Uterus (tissue), 4 donors: ENCODE data around the gene ACACB. TPM values are rescaled to one million over a fixed set of nuclear protein-coding genes. Genes with fewer than 3 reads are reported as not detected.

Source experiments
- DNase-seq, 2 donors: peaks; one replicate each; pipeline ENCODE4 v3.0.0-alpha.2; 2019 to 2020
- H3K27ac ChIP-seq, 2 donors: fragments of 200-600 bp; sonication (generic); 1 replicate in 1 of 2; 2 replicates in 1 of 2; pipeline ENCODE4 v1.5.1; 2016 to 2018
- H3K27me3 ChIP-seq, 2 donors: fragments of 200-600 bp; sonication (generic); one replicate each; pipeline ENCODE4 v1.5.1; 2018 to 2019; ENCODE audit warnings: control low read depth in 1 of 2
- H3K36me3 ChIP-seq, 2 donors: fragments of 200-600 bp; sonication (generic); one replicate each; pipeline ENCODE4 v1.5.1; 2019; ENCODE audit warnings: control low read depth in 1 of 2
- H3K4me1 ChIP-seq, 2 donors: fragments of 200-600 bp; sonication (generic); one replicate each; pipeline ENCODE4 v1.5.1; 2018 to 2019; ENCODE audit warnings: control low read depth in 1 of 2
- H3K4me3 ChIP-seq, 2 donors: fragments of 200-600 bp; sonication (generic); 1 replicate in 1 of 2; 2 replicates in 1 of 2; pipeline ENCODE4 v1.5.1; 2018 to 2019; ENCODE audit warnings: mild to moderate bottlenecking in 1 of 2
- H3K9me3 ChIP-seq, 2 donors: fragments of 200-600 bp; sonication (generic); one replicate each; pipeline ENCODE4 v1.5.1; 2019; ENCODE audit warnings: control low read depth in 1 of 2
- POLR2A ChIP-seq, 2 donors: fragments of 450-650 bp; IDR thresholded peaks; one replicate each; pipeline ENCODE4 v1.6.1; 2016; ENCODE audit warnings: antibody characterized with exemption in 2 of 2, mild to moderate bottlenecking in 1 of 2, moderate library complexity in 1 of 2
- intact Hi-C: fragments of 100-400 bp; cut with DNase I; formaldehyde crosslinking; loops from one replicate; pipeline ENCODE4 v1.15.1; 2023; ENCODE audit warnings: low total_unique reads
- total RNA-seq, 4 donors: library from RNA; depleted of rRNA in 3 of 4; stranded (reverse); fragments of >200 nt in 3 of 4; gene quantifications; one replicate each; pipeline versions ENCODE4 v1.1.0 to v1.2.4, GENCODE V29; 2014 to 2023
- TF ChIP-seq, protein P1 (sequence below), 4 experiments: fragments of 200-600 bp in 2 of 4; fragments of 450-650 bp in 2 of 4; sonication (generic) in 2 of 4; IDR thresholded peaks; one replicate each; pipeline ENCODE4 v1.5.1; 2016 to 2019; ENCODE audit warnings: antibody characterized with exemption in 4 of 4, mild to moderate bottlenecking in 2 of 4, moderate library complexity in 1 of 4
- donor health status: DM: yes; HTN: yes; CAD: no.

The ACACB gene
- total RNA-seq, 4 donors from 2014 or later: 22.0 to 137 (median 97.2) TPM

GRCh38 chr12:109293106-109293505 is 176.7 kb downstream of the ACACB start:
- H3K4me1 ChIP-seq: peaks cover 0 to 4% of the 10 kb centered on the region in 2 donors
- intact Hi-C loops: no loop called here
- H3K4me3 ChIP-seq: no peak overlapping the region
- TF ChIP-seq, protein P1, sequence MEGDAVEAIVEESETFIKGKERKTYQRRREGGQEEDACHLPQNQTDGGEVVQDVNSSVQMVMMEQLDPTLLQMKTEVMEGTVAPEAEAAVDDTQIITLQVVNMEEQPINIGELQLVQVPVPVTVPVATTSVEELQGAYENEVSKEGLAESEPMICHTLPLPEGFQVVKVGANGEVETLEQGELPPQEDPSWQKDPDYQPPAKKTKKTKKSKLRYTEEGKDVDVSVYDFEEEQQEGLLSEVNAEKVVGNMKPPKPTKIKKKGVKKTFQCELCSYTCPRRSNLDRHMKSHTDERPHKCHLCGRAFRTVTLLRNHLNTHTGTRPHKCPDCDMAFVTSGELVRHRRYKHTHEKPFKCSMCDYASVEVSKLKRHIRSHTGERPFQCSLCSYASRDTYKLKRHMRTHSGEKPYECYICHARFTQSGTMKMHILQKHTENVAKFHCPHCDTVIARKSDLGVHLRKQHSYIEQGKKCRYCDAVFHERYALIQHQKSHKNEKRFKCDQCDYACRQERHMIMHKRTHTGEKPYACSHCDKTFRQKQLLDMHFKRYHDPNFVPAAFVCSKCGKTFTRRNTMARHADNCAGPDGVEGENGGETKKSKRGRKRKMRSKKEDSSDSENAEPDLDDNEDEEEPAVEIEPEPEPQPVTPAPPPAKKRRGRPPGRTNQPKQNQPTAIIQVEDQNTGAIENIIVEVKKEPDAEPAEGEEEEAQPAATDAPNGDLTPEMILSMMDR (IDR thresholded peaks at IDR 0.05): no peak
- no peak for TF ChIP-seq POLR2A (IDR thresholded peaks at IDR 0.05)
- no peaks in the 10 kb centered on the region for H3K27me3 ChIP-seq
- H3K36me3 ChIP-seq: no peaks in the 10 kb centered on the region
- no peak for DNase-seq
- H3K27ac ChIP-seq: no peak overlapping the region
- no peaks in the 10 kb centered on the region for H3K9me3 ChIP-seq

GRCh38 chr12:109294286-109294796 is 178.0 kb downstream of the ACACB start:
- Histone ChIP-seq H3K27ac (no peak overlapping the region), H3K9me3 (no peaks in the 10 kb centered on the region), H3K27me3 (no peaks in the 10 kb centered on the region), H3K4me3 (no peak overlapping the region), H3K4me1 (peaks cover 0 to 4% of the 10 kb centered on the region in 2 donors), H3K36me3 (no peaks in the 10 kb centered on the region)
- no peak for DNase-seq
- no peak for TF ChIP-seq POLR2A (IDR thresholded peaks at IDR 0.05)
- TF ChIP-seq, protein P1 (IDR thresholded peaks at IDR 0.05): no peak
- intact Hi-C loops: no loop called here

GRCh38 chr12:109295764-109296425 is 179.5 kb downstream of the ACACB start:
- no peaks in the 10 kb centered on the region for H3K36me3 ChIP-seq
- no peak overlapping the region for H3K27ac ChIP-seq
- DNase-seq: no peak
- no peak overlapping the region for H3K4me3 ChIP-seq
- intact Hi-C loops: no loop called here
- H3K4me1 ChIP-seq: peaks cover 0 to 4% of the 10 kb centered on the region in 2 donors
- no peaks in the 10 kb centered on the region for H3K9me3 ChIP-seq
- TF ChIP-seq, protein P1 (IDR thresholded peaks at IDR 0.05): no peak
- TF ChIP-seq POLR2A (IDR thresholded peaks at IDR 0.05): no peak
- no peaks in the 10 kb centered on the region for H3K27me3 ChIP-seq

DNA sequence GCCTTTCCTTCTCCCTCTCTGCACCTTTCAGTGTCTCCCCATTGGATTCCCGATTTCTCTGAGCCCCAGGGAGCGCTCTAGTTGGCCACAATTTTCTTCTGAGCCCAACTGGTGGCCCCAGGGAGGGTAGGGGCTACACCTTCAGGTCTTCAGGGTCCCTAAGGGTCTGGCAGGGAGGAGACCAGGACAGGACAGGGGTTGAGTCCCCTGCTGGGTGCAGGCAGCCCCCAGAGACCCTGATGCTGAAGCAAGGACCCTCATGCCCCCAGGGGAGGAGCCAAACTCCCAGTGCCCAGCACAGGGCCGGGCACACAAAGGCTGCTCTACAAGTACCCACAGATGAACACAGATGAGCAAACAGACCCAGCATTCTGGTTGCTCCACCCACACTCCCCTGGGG is 180.0 kb downstream of the ACACB start:
- Histone ChIP-seq H3K36me3 (no peaks in the 10 kb centered on the region), H3K27me3 (no peaks in the 10 kb centered on the region), H3K4me1 (peaks cover 0 to 4% of the 10 kb centered on the region in 2 donors), H3K9me3 (no peaks in the 10 kb centered on the region), H3K27ac (no peak overlapping the region), H3K4me3 (no peak overlapping the region)
- DNase-seq: no peak
- TF ChIP-seq, protein P1 (IDR thresholded peaks at IDR 0.05): no peak
- TF ChIP-seq POLR2A (IDR thresholded peaks at IDR 0.05): no peak
- intact Hi-C loops: no loop called here

DNA sequence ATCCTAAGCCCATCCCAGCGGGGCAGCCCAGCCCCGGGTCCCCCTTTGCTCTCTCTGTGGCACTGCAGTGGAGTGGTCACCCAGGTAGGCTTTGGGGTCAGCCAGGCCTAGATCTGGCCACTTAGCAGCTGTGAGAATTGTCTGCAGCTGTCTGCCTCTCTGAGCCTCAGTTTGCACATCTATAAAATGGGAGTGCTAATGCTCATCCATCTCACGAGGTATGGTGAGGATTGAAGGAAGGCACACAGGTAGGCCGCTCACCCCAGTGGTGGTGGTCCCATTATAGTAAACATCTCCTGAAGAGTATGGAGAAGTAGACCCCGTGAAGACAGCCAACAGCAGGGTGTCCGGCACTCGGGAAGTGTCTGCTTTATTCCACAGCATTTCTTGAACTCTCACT is 183.5 kb downstream of the ACACB start:
- no peak overlapping the region for H3K27ac ChIP-seq
- no peak for TF ChIP-seq POLR2A (IDR thresholded peaks at IDR 0.05)
- TF ChIP-seq, protein P1 (IDR thresholded peaks at IDR 0.05): no peak
- H3K27me3 ChIP-seq: no peaks in the 10 kb centered on the region
- H3K4me1 ChIP-seq: no peaks in the 10 kb centered on the region
- H3K9me3 ChIP-seq: no peaks in the 10 kb centered on the region
- H3K36me3 ChIP-seq: no peaks in the 10 kb centered on the region
- no peak overlapping the region for H3K4me3 ChIP-seq
- intact Hi-C loops: no loop called here
- no peak for DNase-seq
